H1 (cell line): ENCODE results near the gene SFXN1. TPM values are rescaled to one million over a fixed set of nuclear protein-coding genes. Genes with fewer than 3 reads are reported as not detected.
A peak's percentile ranks its signal among the peaks of the same experiment; 100 is the strongest.

Experiments
- CTCF ChIA-PET: fragments of 300-600 bp; sonication (Branson Sonifier 250); formaldehyde crosslinking; loops from one replicate; lab custom pipeline; 2021; ENCODE audit not compliant: partially characterized antibody; lab: Charles Lee
- POLR2A ChIA-PET: fragments of 300-600 bp; sonication (Branson Sonifier 250); formaldehyde crosslinking; loops from one replicate; lab custom pipeline; 2021; ENCODE audit warnings: inconsistent platforms; ENCODE audit not compliant: partially characterized antibody; lab: Charles Lee
- DNase-seq, 2 experiments: peaks; one replicate each; pipeline versions ENCODE4 v3.0.0 to v3.0.0-alpha.2; 2010 to 2022; ENCODE audit warnings: low spot score in 2 of 2, low read depth in 1 of 2, mixed read lengths in 1 of 2
- FAIRE-seq: peaks from 2 replicates; lab custom pipeline; 2011; peaks lifted over from hg19 to GRCh38; lab: Jason Lieb, UNC
- H2AFZ ChIP-seq: 2 replicates; pipeline ENCODE4 v1.8.1; 2012; ENCODE audit warnings: low read length, inconsistent platforms
- H2AK5ac ChIP-seq: 2 replicates; pipeline ENCODE4 v1.6.1; 2013; ENCODE audit warnings: low read depth, low read length
- H2BK120ac ChIP-seq: replicated peaks from 2 replicates; pipeline ENCODE3; 2013; ENCODE audit warnings: low read depth, low read length, inconsistent platforms
- H2BK12ac ChIP-seq: 2 replicates; pipeline ENCODE4 v1.6.1; 2013; ENCODE audit warnings: low read depth, low read length
- H2BK15ac ChIP-seq: 2 replicates; pipeline ENCODE4 v1.6.1; 2013; ENCODE audit warnings: low read length
- H2BK20ac ChIP-seq: 2 replicates; pipeline ENCODE4 v1.6.1; 2013; ENCODE audit warnings: low read length
- H2BK5ac ChIP-seq: 2 replicates; pipeline ENCODE4 v1.6.1; 2013; ENCODE audit warnings: low read depth, low read length
- H3K14ac ChIP-seq: 2 replicates; pipeline ENCODE4 v1.6.1; 2013; ENCODE audit warnings: inconsistent platforms; ENCODE audit not compliant: insufficient read length
- H3K18ac ChIP-seq: 2 replicates; pipeline ENCODE4 v1.6.1; 2013; ENCODE audit warnings: low read length; ENCODE audit errors: extremely low read depth
- H3K23ac ChIP-seq: 2 replicates; pipeline ENCODE4 v1.6.1; 2013; ENCODE audit warnings: inconsistent platforms; ENCODE audit not compliant: insufficient read length
- H3K23me2 ChIP-seq: 2 replicates; pipeline ENCODE4 v1.6.1; 2013; ENCODE audit warnings: low read depth, low read length
- H3K27ac ChIP-seq: 2 replicates; pipeline ENCODE4 v1.6.1; 2011; ENCODE audit warnings: low read depth, low read length, inconsistent platforms
- H3K27me3 ChIP-seq, 4 experiments: replicated peaks in 1 of 4; 1 replicate in 1 of 4; 2 replicates in 3 of 4; pipeline versions ENCODE4 v1.6.1 to v1.8.1; 2011 to 2013; ENCODE audit warnings: low read length in 3 of 4, mild to moderate bottlenecking in 3 of 4, inconsistent platforms in 2 of 4, mixed read lengths in 2 of 4, moderate library complexity in 1 of 4; ENCODE audit not compliant: control insufficient read depth in 3 of 4, insufficient read depth in 3 of 4; ENCODE audit errors: extremely low read depth in 1 of 4
- H3K36me3 ChIP-seq, 4 experiments: 2 replicates each; pipeline versions ENCODE4 v1.6.1 to v1.8.1; 2011 to 2013; ENCODE audit warnings: mild to moderate bottlenecking in 4 of 4, low read length in 3 of 4, moderate library complexity in 2 of 4, control low read depth in 1 of 4, inconsistent platforms in 1 of 4; ENCODE audit not compliant: insufficient read depth in 4 of 4, control insufficient read depth in 2 of 4
- H3K4ac ChIP-seq: replicated peaks from 2 replicates; pipeline ENCODE3; 2013; ENCODE audit warnings: low read length, low read depth, mixed read lengths, inconsistent platforms; ENCODE audit not compliant: insufficient read length
- H3K4me1 ChIP-seq, 4 experiments: replicated peaks in 1 of 4; 1 replicate in 1 of 4; 2 replicates in 3 of 4; pipeline versions ENCODE4 v1.6.1 to v1.8.1; 2011 to 2013; ENCODE audit warnings: low read length in 3 of 4, inconsistent platforms in 2 of 4, mixed read lengths in 1 of 4; ENCODE audit not compliant: insufficient read depth in 4 of 4, control insufficient read depth in 3 of 4
- H3K4me2 ChIP-seq, 2 experiments: 2 replicates each; pipeline versions ENCODE4 v1.6.1 to v1.8.1; 2011 to 2013; ENCODE audit warnings: low read depth in 2 of 2, low read length in 2 of 2, control low read depth in 1 of 2, inconsistent platforms in 1 of 2, mild to moderate bottlenecking in 1 of 2; ENCODE audit not compliant: insufficient read depth in 1 of 2
- H3K4me3 ChIP-seq, 4 experiments: fragments of 200-600, 300-600 bp in 1 of 4; sonication (generic), shearing (Covaris generic), sonication (Bioruptor Twin) in 1 of 4; 2 replicates each; pipeline versions ENCODE4 v1.5.1 to v1.8.1; 2011 to 2016; ENCODE audit warnings: low read length in 4 of 4, low read depth in 3 of 4, control low read depth in 2 of 4, inconsistent platforms in 2 of 4, mild to moderate bottlenecking in 2 of 4, mixed read lengths in 1 of 4, moderate library complexity in 1 of 4; ENCODE audit not compliant: insufficient read depth in 2 of 4; ENCODE audit errors: extremely low read depth in 1 of 4
- H3K56ac ChIP-seq: replicated peaks from 2 replicates; pipeline ENCODE3; 2013; ENCODE audit warnings: low read depth, mild to moderate bottlenecking, mixed read lengths, low read length, inconsistent platforms; ENCODE audit not compliant: insufficient read length
- H3K79me1 ChIP-seq: 2 replicates; pipeline ENCODE4 v1.6.1; 2013; ENCODE audit warnings: low read depth, low read length, control low read depth
- H3K79me2 ChIP-seq, 2 experiments: 2 replicates each; pipeline versions ENCODE4 v1.6.1 to v1.8.1; 2012 to 2013; ENCODE audit warnings: low read length in 2 of 2, mild to moderate bottlenecking in 2 of 2, inconsistent platforms in 1 of 2; ENCODE audit not compliant: insufficient read depth in 2 of 2, control insufficient read depth in 1 of 2
- H3K9ac ChIP-seq, 4 experiments: replicated peaks in 1 of 4; 1 replicate in 1 of 4; 2 replicates in 3 of 4; pipeline versions ENCODE4 v1.6.1 to v1.8.1; 2011 to 2013; ENCODE audit warnings: low read depth in 3 of 4, low read length in 3 of 4, control low read depth in 2 of 4, mild to moderate bottlenecking in 2 of 4, moderate library complexity in 2 of 4, inconsistent platforms in 1 of 4; ENCODE audit errors: extremely low read depth in 1 of 4
- H3K9me3 ChIP-seq, 2 experiments: 2 replicates each; pipeline versions ENCODE4 v1.6.1 to v1.8.1; 2012 to 2013; ENCODE audit warnings: mild to moderate bottlenecking in 2 of 2, moderate library complexity in 2 of 2, control low read depth in 1 of 2, inconsistent platforms in 1 of 2, low read depth in 1 of 2, low read length in 1 of 2, mixed read lengths in 1 of 2; ENCODE audit not compliant: insufficient read depth in 2 of 2
- H4K20me1 ChIP-seq, 2 experiments: replicated peaks in 1 of 2; 2 replicates each; pipeline versions ENCODE3 to v1.8.1; 2011 to 2013; ENCODE audit warnings: inconsistent platforms in 2 of 2, low read length in 2 of 2, mild to moderate bottlenecking in 1 of 2; ENCODE audit not compliant: insufficient read depth in 2 of 2, control insufficient read depth in 1 of 2
- H4K5ac ChIP-seq: 2 replicates; pipeline ENCODE4 v1.6.1; 2013; ENCODE audit warnings: low read length, low read depth, mixed read lengths, inconsistent platforms; ENCODE audit not compliant: insufficient read length
- H4K8ac ChIP-seq: 2 replicates; pipeline ENCODE4 v1.8.0; 2013; ENCODE audit warnings: mild to moderate bottlenecking, moderate library complexity, low read length, inconsistent platforms; ENCODE audit not compliant: insufficient read depth; ENCODE audit errors: extremely low read depth
- H4K91ac ChIP-seq: replicated peaks from 2 replicates; pipeline ENCODE3; 2013; ENCODE audit warnings: low read length, mixed read lengths, inconsistent platforms; ENCODE audit not compliant: insufficient read length
- GTF2F1 ChIP-seq: IDR thresholded peaks from 2 replicates; pipeline ENCODE4 v1.6.1; 2012; ENCODE audit warnings: low read depth, low read length, improper control_type of control experiment, borderline replicate concordance
- WGBS, 2 experiments: shearing (Covaris generic) in 1 of 2; methylation state at CpG; one replicate each; pipeline versions ENCODE4 v1.1.6 to v1.1.7; 2013 to 2015; ENCODE audit warnings: low lambda C conversion rate in 2 of 2, mixed read lengths in 2 of 2, inconsistent platforms in 1 of 2, low coverage in 1 of 2, missing lambda C conversion rate in 1 of 2; ENCODE audit not compliant: insufficient replicate concordance in 2 of 2, insufficient coverage in 1 of 2, insufficient read length in 1 of 2; ENCODE audit errors: extremely low coverage in 1 of 2, missing lambda C conversion rate in 1 of 2; 5-methylcytosine and 5-hydroxymethylcytosine counted together
- polyA plus RNA-seq, 7 experiments: library from polyadenylated mRNA; depleted of rRNA in 3 of 7; stranded (reverse) in 5 of 7; unstranded in 2 of 7; fragments of >200 nt in 5 of 7; fragments of 200-250 nt in 2 of 7; gene quantifications; 1 replicate in 5 of 7; 2 replicates in 1 of 7; 4 replicates in 1 of 7; pipeline versions ENCODE4 v1.2.1 to v1.2.3, GENCODE V29; 2011 to 2013; ENCODE audit warnings: missing spikeins in 2 of 7, mixed read lengths in 2 of 7
- total RNA-seq: library from RNA; stranded (reverse); fragmentation: NEBNext Ultra II Directional; extraction: Animal tissue kit (Norgen Biotek cat#: 25700); gene quantifications from 2 replicates; pipeline ENCODE4 v1.2.1, GENCODE V29; 2021

The SFXN1 gene
- total and polyA plus RNA-seq, 2 of the 8 experiments (the other 6 are each of a cell fraction or from before 2014, with no cell fraction given): 72.7 to 97.6 TPM

- Histone ChIP-seq H3K23ac (no peak overlapping the region), H3K4me3 (no peak overlapping the region), H3K4me2 (no peak overlapping the region; a peak in 1 of 4 replicates), H3K56ac (no peak overlapping the region), H4K91ac (peak overlapping the region; percentile 66), H3K79me2 (no peaks in the 10 kb centered on the region), H2BK5ac (no peak overlapping the region; the same call in 1 of the 2 replicates), H3K27me3 (no peaks in the 10 kb centered on the region), H4K20me1 (no peaks in the 10 kb centered on the region), H2BK12ac (peak overlapping the region; percentile 90; the same call in 1 of the 2 replicates), H2AK5ac (no peak overlapping the region), H3K9me3 (no peaks in the 10 kb centered on the region), H3K18ac (peak overlapping the region; percentile 72; the same call in 1 of the 2 replicates), H4K5ac (peak overlapping the region; percentile 4), H3K9ac (no peak overlapping the region; a peak in 1 of 7 replicates), H2BK15ac (no peak overlapping the region), H2BK20ac (peak overlapping the region; percentile 90; the same call in 1 of the 2 replicates), H3K14ac (no peak overlapping the region), H2BK120ac (peak overlapping the region; percentile 61), H3K4me1 (peaks cover 5 to 14% (median 10%) of the 10 kb centered on the region in 4 experiments; a peak in 6 of 7 replicates), H4K8ac (no peak overlapping the region), H2AFZ (no peak overlapping the region), H3K23me2 (no peaks in the 10 kb centered on the region), H3K27ac (no peak overlapping the region), H3K4ac (peak overlapping the region; percentile 21), H3K36me3 (no peaks in the 10 kb centered on the region), H3K79me1 (no peaks in the 10 kb centered on the region)
- WGBS, 2 experiments: 56% methylated on average over 4 of the region's 4 CpGs; no CpG with 5 or more reads in 1 of the 2 experiments
- CTCF ChIA-PET: interaction anchor here (0.8 to 6.0 kb wide), 8 partner anchors 9 to 171 kb away, joined by 3 to 35 read pairs (median 4); no protein-coding TSS in a partner anchor
- no peak for FAIRE-seq
- no peak for DNase-seq
- POLR2A ChIA-PET: interaction anchor here (0.9 to 1.9 kb wide), 3 partner anchors 9 to 19 kb away, joined by 4 read pairs; no protein-coding TSS in a partner anchor
- TF ChIP-seq GTF2F1: no peak
Observed at GRCh38 chr5:175556794-175557193, 78.4 kb downstream of the SFXN1 start.
